ENCODE results near the gene LSM4.

The LSM4 gene

DNA sequence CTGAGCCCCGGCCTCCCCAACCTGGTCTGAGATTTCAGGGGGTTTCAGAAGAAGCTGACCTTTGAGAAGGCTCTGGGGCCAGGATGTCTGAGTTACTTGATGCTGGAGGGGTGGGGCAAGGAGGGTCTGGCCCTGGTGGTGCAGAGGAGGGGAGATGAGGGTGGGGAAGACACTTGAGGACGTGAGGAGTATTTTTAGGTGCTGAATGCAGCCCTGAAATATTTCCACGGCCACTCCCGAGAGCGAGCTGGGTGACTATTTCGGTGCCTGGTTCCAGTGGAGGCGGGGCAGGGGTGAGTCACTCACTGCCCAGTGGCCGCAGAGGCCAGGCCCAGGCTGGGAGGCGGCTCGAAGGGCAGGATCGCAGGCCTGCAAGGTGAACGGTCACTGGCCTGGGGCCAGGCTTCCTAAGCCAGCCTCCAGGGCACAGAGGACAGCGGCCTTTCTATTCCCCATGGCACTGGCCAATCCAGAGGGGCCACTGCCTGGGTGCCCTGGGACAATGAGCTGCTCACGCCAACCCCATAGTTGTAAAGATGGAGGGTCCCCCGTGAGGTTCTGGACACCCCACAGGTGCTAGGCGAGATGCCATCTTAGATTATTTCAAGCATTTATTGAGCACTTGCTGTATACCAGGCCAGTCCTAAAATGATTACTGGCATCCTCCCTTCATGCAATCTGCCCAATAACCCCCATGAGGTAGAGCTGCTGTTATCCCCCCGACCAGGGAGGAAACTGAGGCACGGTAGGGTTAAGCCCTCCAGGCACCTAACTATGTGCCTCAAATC, 21.8 kb downstream of the LSM4 start:
- H3K4me3 ChIP-seq (ENCODE audit: low read depth, low read length) = no peak overlapping the region
- DNase-seq = no peak
- peaks cover 24% of the 10 kb centered on the region for H3K4me1 ChIP-seq

DNA sequence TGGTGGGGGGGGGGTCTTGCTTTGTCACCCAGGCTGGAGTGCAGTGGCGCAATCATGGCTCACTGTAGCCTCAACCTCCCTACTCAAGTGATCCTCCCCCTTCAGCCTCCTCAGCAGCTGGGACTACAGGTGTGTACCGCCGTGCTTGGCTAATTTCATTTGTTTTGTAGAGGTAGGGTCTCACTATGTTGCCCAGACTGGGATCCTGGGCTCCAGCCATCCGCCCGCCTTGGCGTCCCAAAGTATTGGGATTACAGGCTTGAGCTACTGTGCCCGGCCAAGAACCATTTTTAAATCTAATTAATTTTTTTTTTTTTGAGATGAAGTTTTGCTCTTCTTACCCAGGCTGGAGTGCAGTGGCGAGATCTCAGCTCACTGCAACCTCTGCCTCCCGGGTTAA, 23.2 kb downstream of the LSM4 start:
- DNase-seq = no peak
- TF ChIP-seq, protein P1, sequence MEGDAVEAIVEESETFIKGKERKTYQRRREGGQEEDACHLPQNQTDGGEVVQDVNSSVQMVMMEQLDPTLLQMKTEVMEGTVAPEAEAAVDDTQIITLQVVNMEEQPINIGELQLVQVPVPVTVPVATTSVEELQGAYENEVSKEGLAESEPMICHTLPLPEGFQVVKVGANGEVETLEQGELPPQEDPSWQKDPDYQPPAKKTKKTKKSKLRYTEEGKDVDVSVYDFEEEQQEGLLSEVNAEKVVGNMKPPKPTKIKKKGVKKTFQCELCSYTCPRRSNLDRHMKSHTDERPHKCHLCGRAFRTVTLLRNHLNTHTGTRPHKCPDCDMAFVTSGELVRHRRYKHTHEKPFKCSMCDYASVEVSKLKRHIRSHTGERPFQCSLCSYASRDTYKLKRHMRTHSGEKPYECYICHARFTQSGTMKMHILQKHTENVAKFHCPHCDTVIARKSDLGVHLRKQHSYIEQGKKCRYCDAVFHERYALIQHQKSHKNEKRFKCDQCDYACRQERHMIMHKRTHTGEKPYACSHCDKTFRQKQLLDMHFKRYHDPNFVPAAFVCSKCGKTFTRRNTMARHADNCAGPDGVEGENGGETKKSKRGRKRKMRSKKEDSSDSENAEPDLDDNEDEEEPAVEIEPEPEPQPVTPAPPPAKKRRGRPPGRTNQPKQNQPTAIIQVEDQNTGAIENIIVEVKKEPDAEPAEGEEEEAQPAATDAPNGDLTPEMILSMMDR (IDR thresholded peaks at IDR 0.05; ENCODE audit: low read depth, low read length) = no peak
- no peaks in the 10 kb centered on the region for H3K27me3 ChIP-seq
- no peaks in the 10 kb centered on the region for H3K9me3 ChIP-seq
- no peaks in the 10 kb centered on the region for H3K36me3 ChIP-seq
- no peak overlapping the region for H3K4me3 ChIP-seq (ENCODE audit: low read depth, low read length)
- peaks cover 17% of the 10 kb centered on the region for H3K4me1 ChIP-seq

More for the DNA sequence above, 21.8 kb downstream of the LSM4 start:
- peaks cover 3% of the 10 kb centered on the region for H3K36me3 ChIP-seq
- no peaks in the 10 kb centered on the region for H3K27me3 ChIP-seq
- TF ChIP-seq, protein P1 (IDR thresholded peaks at IDR 0.05; ENCODE audit: low read depth, low read length) = no peak
- no peaks in the 10 kb centered on the region for H3K9me3 ChIP-seq

DNA sequence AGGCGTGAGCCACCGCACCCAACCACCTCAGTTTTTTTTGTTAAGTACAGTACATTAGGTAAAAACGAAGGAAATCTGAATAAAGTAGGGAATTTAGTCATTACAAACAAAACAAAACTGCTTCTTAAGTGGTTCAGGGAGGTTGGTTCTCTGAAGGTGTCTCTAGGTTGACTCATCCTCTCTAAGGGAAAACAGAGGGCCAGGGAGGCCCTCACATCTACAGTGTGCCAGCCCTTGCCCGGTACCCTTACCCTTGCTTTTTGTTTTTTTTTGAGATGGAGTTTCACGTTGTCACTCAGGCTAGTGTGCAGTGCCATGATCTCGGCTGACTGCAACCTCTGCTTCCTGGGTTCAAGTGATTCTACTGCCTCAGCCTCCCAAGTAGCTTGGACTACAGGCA, 24.3 kb downstream of the LSM4 start:
- no peaks in the 10 kb centered on the region for H3K9me3 ChIP-seq
- DNase-seq = no peak
- TF ChIP-seq, protein P1 (IDR thresholded peaks at IDR 0.05; ENCODE audit: low read depth, low read length) = no peak
- H3K4me1 ChIP-seq = peaks cover 16% of the 10 kb centered on the region
- no peak overlapping the region for H3K4me3 ChIP-seq (ENCODE audit: low read depth, low read length)
- no peaks in the 10 kb centered on the region for H3K36me3 ChIP-seq
- no peaks in the 10 kb centered on the region for H3K27me3 ChIP-seq

DNA sequence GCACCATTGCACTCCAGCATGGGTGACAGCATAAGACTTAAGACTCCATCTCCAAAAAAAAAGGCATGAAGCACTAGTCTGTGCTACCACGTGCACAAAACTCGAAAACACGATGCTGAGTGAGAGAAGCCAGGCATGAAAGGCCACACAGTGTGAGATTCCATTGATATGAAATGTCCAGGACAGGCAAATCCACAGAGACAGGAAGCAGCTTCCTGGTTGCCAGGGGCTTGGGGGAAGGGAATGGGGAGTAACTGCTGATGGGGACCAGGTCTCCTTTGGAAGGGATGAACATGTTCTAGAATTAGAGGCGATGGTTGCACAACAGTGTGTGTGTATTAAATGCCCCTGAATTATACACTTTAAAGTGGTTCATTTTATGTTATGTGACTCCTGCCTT, 25.6 kb downstream of the LSM4 start:
- Histone ChIP-seq H3K4me3 (ENCODE audit: low read depth, low read length) (no peak overlapping the region), H3K4me1 (peaks cover 17% of the 10 kb centered on the region), H3K27me3 (no peaks in the 10 kb centered on the region), H3K9me3 (no peaks in the 10 kb centered on the region), H3K36me3 (no peaks in the 10 kb centered on the region)
- DNase-seq = no peak
- TF ChIP-seq, protein P1 (IDR thresholded peaks at IDR 0.05; ENCODE audit: low read depth, low read length) = no peak

DNA sequence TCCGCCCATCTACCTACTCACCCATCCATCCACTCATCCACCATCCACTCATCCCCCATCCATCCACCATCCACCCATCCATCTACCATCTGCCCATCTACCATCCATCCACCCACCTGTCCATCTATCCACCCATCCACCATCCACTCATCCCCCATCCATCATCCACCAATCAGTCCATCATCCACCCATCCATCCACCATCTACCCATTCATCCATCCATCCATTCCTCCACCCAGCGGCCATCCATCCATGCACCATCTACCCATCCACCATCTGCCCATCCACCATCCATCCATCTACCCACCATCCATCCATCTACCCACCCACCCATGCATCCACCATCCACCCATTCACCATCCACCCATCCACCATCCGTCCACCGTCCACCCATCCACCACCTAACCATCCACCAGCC, 27.8 kb downstream of the LSM4 start:
- no peak overlapping the region for H3K4me3 ChIP-seq (ENCODE audit: low read depth, low read length)
- TF ChIP-seq, protein P1 (IDR thresholded peaks at IDR 0.05; ENCODE audit: low read depth, low read length) = no peak
- no peaks in the 10 kb centered on the region for H3K9me3 ChIP-seq
- H3K4me1 ChIP-seq = peaks cover 20% of the 10 kb centered on the region
- no peaks in the 10 kb centered on the region for H3K36me3 ChIP-seq
- H3K27me3 ChIP-seq = no peaks in the 10 kb centered on the region
- DNase-seq = no peak

DNA sequence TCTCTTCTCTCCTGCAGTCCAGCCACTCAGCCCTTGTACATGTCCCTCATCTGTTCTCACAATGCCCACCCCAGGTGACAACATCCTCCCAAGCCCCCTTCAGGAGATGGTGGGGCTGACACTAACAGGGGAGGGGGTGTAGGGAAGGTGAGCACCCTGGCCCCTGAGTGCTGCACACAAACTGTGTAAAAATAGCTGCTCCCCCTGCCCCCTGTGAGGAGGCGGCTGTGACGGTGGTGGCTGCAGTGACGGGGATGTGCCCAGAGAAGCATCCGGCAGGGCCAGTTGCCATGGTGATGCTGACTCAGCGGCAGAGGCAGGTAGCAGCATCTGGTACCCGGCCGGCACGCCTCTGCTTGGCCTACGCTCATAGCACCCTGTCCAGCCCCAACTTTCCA, 28.4 kb downstream of the LSM4 start:
- Histone ChIP-seq H3K9me3 (no peaks in the 10 kb centered on the region), H3K27me3 (no peaks in the 10 kb centered on the region), H3K4me3 (ENCODE audit: low read depth, low read length) (no peak overlapping the region), H3K4me1 (peaks cover 20% of the 10 kb centered on the region), H3K36me3 (no peaks in the 10 kb centered on the region)
- TF ChIP-seq, protein P1 (IDR thresholded peaks at IDR 0.05; ENCODE audit: low read depth, low read length) = no peak
- DNase-seq = peak; percentile 88

Measured in BE2C (cell line).